Lung (tissue), 12 donors: ENCODE results near the gene MMP19. TPM values are rescaled to one million over a fixed set of nuclear protein-coding genes. Genes with fewer than 3 reads are reported as not detected.

Experiments
- ATAC-seq: fragments of 200-7000 bp; cut with Tn5 transposase; one replicate; pipeline ENCODE4 v1.9.1; 2020; ENCODE audit warnings: moderate number of reproducible peaks; ENCODE audit not compliant: insufficient read depth, low FRiP score
- DNase-seq, 3 donors: peaks; one replicate each; pipeline ENCODE4 v3.0.0-alpha.2; 2013 to 2017
- H3K27ac ChIP-seq, 2 donors: one replicate each; pipeline ENCODE4 v1.5.1; 2013; ENCODE audit warnings: mild to moderate bottlenecking in 2 of 2, moderate library complexity in 2 of 2, control low read depth in 1 of 2, inconsistent platforms in 1 of 2, low read depth in 1 of 2, low read length in 1 of 2
- H3K27me3 ChIP-seq, 3 donors: one replicate each; pipeline ENCODE4 v1.5.1; 2013; ENCODE audit warnings: low read length in 2 of 3; ENCODE audit not compliant: control insufficient read depth in 3 of 3, insufficient read depth in 3 of 3
- H3K36me3 ChIP-seq, 4 donors: one replicate each; pipeline ENCODE4 v1.5.1; 2013; ENCODE audit warnings: low read length in 4 of 4, mild to moderate bottlenecking in 1 of 4, moderate library complexity in 1 of 4; ENCODE audit not compliant: control insufficient read depth in 4 of 4, insufficient read depth in 4 of 4
- H3K4me1 ChIP-seq, 5 donors: one replicate each; pipeline ENCODE4 v1.5.1; 2013; ENCODE audit warnings: low read length in 5 of 5, mild to moderate bottlenecking in 2 of 5, moderate library complexity in 1 of 5; ENCODE audit not compliant: control insufficient read depth in 5 of 5, insufficient read depth in 5 of 5
- H3K4me3 ChIP-seq: one replicate; pipeline ENCODE4 v1.5.1; 2013; ENCODE audit warnings: mild to moderate bottlenecking, control low read depth, moderate library complexity
- H3K9ac ChIP-seq, 2 donors: one replicate each; pipeline ENCODE4 v1.5.1; 2013; ENCODE audit warnings: low read length in 2 of 2, control low read depth in 1 of 2; ENCODE audit not compliant: insufficient read depth in 1 of 2
- H3K9me3 ChIP-seq, 4 donors: one replicate each; pipeline ENCODE4 v1.5.1; 2013; ENCODE audit warnings: low read length in 3 of 4, mild to moderate bottlenecking in 1 of 4, moderate library complexity in 1 of 4; ENCODE audit not compliant: control insufficient read depth in 4 of 4, insufficient read depth in 3 of 4
- WGBS, 2 donors: extraction: QIAGEN DNeasy Blood & Tissue Kit; methylation state at CpG; one replicate each; pipeline ENCODE4 v1.1.7; 2013; 5-methylcytosine and 5-hydroxymethylcytosine counted together
- polyA plus RNA-seq, 2 donors: library from polyadenylated mRNA; stranded (reverse); fragments of 200-250 nt; gene quantifications; one replicate each; pipeline ENCODE4 v1.2.1, GENCODE V29; 2013
- total RNA-seq, 2 donors: library from RNA; depleted of rRNA in 1 of 2; stranded (reverse); fragments of >200 nt in 1 of 2; gene quantifications; one replicate each; pipeline ENCODE4 v1.2.1, GENCODE V29; 2014 to 2021
- TF ChIP-seq, protein P1 (sequence below): IDR thresholded peaks from 2 replicates; pipeline ENCODE4 v1.5.1; 2012; ENCODE audit warnings: mild to moderate bottlenecking; ENCODE audit errors: control extremely low read depth, extremely low read depth
- donor health status: control.
- donor health status: control.
- donor health status: Bipolar disorder and iron deficiency.
- donor health status: healthy.
- donor health status: DM: yes; HTN: yes; CAD: no.

The MMP19 gene
- total and polyA plus RNA-seq, 4 donors = 9.3 to 92.1 (median 31.7) TPM

DNA sequence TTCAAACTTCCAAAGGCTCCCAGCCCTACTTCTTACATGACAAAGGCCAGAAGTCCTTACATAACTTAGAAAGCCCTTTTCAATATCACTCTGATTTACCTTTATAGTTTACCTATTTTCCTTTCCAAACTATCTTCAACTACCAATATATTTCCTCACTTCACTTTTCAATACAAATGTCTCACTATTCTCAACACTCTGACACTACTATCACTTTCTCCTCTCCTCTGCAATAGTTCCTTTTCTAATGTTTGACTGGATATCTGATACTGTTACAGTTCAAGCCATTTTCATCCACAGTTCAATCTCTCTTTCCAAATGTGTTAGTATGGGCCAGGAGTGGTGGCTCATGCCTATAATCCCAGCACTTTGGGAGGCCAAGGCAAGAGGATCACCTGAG, 28.5 kb downstream of the MMP19 start:
- Histone ChIP-seq H3K4me1 (peaks cover 5 to 21% (median 9%) of the 10 kb centered on the region in 5 donors), H3K4me3 (no peak overlapping the region), H3K36me3 (peaks cover 1 to 13% (median 6%) of the 10 kb centered on the region in 4 donors), H3K9ac (no peak overlapping the region), H3K27ac (no peak overlapping the region), H3K27me3 (no peaks in the 10 kb centered on the region), H3K9me3 (no peaks in the 10 kb centered on the region)
- no peak for DNase-seq
- TF ChIP-seq, protein P1, sequence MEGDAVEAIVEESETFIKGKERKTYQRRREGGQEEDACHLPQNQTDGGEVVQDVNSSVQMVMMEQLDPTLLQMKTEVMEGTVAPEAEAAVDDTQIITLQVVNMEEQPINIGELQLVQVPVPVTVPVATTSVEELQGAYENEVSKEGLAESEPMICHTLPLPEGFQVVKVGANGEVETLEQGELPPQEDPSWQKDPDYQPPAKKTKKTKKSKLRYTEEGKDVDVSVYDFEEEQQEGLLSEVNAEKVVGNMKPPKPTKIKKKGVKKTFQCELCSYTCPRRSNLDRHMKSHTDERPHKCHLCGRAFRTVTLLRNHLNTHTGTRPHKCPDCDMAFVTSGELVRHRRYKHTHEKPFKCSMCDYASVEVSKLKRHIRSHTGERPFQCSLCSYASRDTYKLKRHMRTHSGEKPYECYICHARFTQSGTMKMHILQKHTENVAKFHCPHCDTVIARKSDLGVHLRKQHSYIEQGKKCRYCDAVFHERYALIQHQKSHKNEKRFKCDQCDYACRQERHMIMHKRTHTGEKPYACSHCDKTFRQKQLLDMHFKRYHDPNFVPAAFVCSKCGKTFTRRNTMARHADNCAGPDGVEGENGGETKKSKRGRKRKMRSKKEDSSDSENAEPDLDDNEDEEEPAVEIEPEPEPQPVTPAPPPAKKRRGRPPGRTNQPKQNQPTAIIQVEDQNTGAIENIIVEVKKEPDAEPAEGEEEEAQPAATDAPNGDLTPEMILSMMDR = no peak
- ATAC-seq = no peak

DNA sequence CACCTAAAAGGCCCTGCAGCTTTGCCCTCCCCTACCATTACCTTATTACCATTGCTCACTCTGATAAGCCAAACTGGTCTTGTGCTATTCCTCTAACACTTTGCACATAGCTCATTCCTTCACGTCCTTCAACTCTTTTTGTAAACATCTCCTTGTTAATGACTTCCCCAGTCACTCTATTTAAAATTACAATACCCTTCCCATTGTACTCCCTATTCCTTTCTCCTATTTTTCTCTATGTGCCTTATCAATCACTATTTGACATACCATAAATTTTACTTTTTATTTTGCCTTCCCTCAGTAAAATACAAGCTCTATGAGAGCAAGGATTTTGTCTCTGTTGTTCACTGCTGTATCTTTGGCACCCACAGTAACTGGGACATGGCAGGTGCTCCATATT, 30.6 kb downstream of the MMP19 start:
- 27 to 55% methylated on average over 1 of the region's 1 CpG for WGBS, 2 donors
- TF ChIP-seq, protein P1 = no peak
- peaks cover 0 to 14% (median 5%) of the 10 kb centered on the region in 5 donors for H3K4me1 ChIP-seq
- H3K27ac ChIP-seq = no peak overlapping the region
- no peak overlapping the region for H3K4me3 ChIP-seq
- no peaks in the 10 kb centered on the region for H3K27me3 ChIP-seq
- ATAC-seq (no peak), DNase-seq (no peak)
- peaks cover 7 to 14% (median 9%) of the 10 kb centered on the region in 4 donors for H3K36me3 ChIP-seq
- H3K9ac ChIP-seq = no peak overlapping the region
- H3K9me3 ChIP-seq = no peaks in the 10 kb centered on the region

DNA sequence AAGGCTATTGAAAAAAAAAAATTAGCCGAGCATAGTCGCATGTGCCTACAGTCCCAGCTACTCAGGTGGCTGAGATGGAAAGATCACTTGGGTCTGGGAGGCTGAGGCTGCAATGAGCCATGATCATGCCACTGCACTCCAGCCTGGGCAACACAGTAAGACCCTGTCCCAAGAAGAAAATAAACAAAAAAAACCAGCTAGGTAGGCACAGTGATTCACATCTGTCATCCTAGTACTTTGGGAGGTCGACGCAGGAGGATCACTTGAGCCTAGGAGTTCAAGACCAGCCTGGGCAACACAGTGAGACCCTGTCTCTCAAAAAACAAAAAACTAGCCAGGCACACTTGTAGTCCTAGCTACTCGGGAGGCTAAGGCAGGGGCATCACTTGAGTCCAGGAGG, 33.5 kb downstream of the MMP19 start:
- 83 to 97% methylated on average over 5 of the region's 5 CpGs for WGBS, 2 donors
- no peaks in the 10 kb centered on the region for H3K27me3 ChIP-seq
- peaks cover 6 to 13% (median 9%) of the 10 kb centered on the region in 4 donors for H3K36me3 ChIP-seq
- no peak overlapping the region for H3K4me3 ChIP-seq
- H3K9me3 ChIP-seq = no peaks in the 10 kb centered on the region
- no peak overlapping the region for H3K27ac ChIP-seq
- ATAC-seq (no peak), DNase-seq (no peak)
- TF ChIP-seq, protein P1 = no peak
- peaks cover 0 to 3% (median 0%) of the 10 kb centered on the region in 5 donors for H3K4me1 ChIP-seq
- H3K9ac ChIP-seq = no peak overlapping the region

DNA sequence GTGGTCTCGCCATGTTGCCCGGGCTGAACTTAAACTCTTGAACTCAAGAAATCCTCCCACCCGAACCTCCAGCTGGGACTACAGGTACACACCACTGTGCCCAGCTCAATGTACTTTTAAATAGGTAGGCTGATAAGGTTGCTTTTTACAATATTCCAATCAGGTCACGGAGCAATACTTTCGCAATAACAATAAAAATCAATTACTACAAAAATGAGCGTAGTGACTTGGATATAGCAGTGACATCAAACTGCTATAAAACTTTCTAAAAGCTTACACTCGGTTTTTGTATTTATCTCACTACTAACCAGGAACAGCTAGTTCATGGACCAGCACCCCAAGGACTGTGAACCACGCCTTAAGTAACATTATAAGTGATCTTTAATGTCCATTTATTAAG, 35.8 kb downstream of the MMP19 start:
- no peaks in the 10 kb centered on the region for H3K9me3 ChIP-seq
- H3K36me3 ChIP-seq = peaks cover 5 to 15% (median 13%) of the 10 kb centered on the region in 4 donors
- no peak overlapping the region for H3K4me3 ChIP-seq
- DNase-seq = no peak
- ATAC-seq = no peak
- no peak overlapping the region for H3K27ac ChIP-seq
- TF ChIP-seq, protein P1 = no peak
- no peaks in the 10 kb centered on the region for H3K4me1 ChIP-seq
- WGBS, 2 donors = 95 to 96% methylated on average over 8 of the region's 8 CpGs
- H3K27me3 ChIP-seq = no peaks in the 10 kb centered on the region
- H3K9ac ChIP-seq = no peak overlapping the region
